IMR-90 (cell line): Measurements from ENCODE around the gene ANXA3. TPM values are rescaled to one million over a fixed set of nuclear protein-coding genes. Genes with fewer than 3 reads are reported as not detected.
A peak's percentile ranks its signal among the peaks of the same experiment; 100 is the strongest.

Experiments
- ATAC-seq: fragments of 200-7000 bp; cut with Tn5 transposase; 2 replicates; pipeline ENCODE4 v1.9.1; 2020; ENCODE audit warnings: low read depth, mild to moderate bottlenecking, moderate library complexity
- BruUV-seq: library from RNA; stranded (reverse); fragments of 400-500 nt; replicated peaks from 2 replicates; lab custom pipeline; 2021; lab: Mats Ljungman, UMichigan
- CTCF ChIA-PET: fragments of 300-600 bp; formaldehyde crosslinking; extraction: SDS; loops from one replicate; lab custom pipeline; 2021; ENCODE audit warnings: antibody characterized with exemption; lab: Yijun Ruan, JAX
- POLR2A ChIA-PET: fragments of 300-600 bp; sonication (Branson Sonifier 250); formaldehyde crosslinking; loops from one replicate; lab custom pipeline; 2022; ENCODE audit warnings: antibody characterized with exemption; ENCODE audit not compliant: unreplicated experiment; lab: Charles Lee
- DNase-seq: peaks from one replicate; pipeline ENCODE4 v3.0.0; 2013
- H2AFZ ChIP-seq: replicated peaks from 2 replicates; pipeline ENCODE3; 2013; ENCODE audit warnings: low read length, mild to moderate bottlenecking; ENCODE audit not compliant: poor library complexity
- H2AK5ac ChIP-seq: 2 replicates; pipeline ENCODE4 v1.6.1; 2013; ENCODE audit warnings: low read depth, low read length, inconsistent platforms
- H2AK9ac ChIP-seq: replicated peaks from 2 replicates; pipeline ENCODE3; 2013; ENCODE audit warnings: mild to moderate bottlenecking, low read depth, low read length, moderate library complexity; ENCODE audit not compliant: poor library complexity
- H2BK120ac ChIP-seq: 2 replicates; pipeline ENCODE4 v1.6.1; 2013; ENCODE audit warnings: low read depth, low read length, inconsistent platforms
- H2BK15ac ChIP-seq: 3 replicates; pipeline ENCODE4 v1.6.1; 2013; ENCODE audit warnings: low read depth, low read length, inconsistent platforms
- H2BK20ac ChIP-seq: 2 replicates; pipeline ENCODE4 v1.6.1; 2013; ENCODE audit warnings: low read depth, mild to moderate bottlenecking, inconsistent platforms, low read length, moderate library complexity
- H2BK5ac ChIP-seq: 2 replicates; pipeline ENCODE4 v1.6.1; 2013; ENCODE audit warnings: mild to moderate bottlenecking, low read depth, low read length, inconsistent platforms; ENCODE audit not compliant: poor library complexity, severe bottlenecking
- H3K14ac ChIP-seq: replicated peaks from 2 replicates; pipeline ENCODE4 v1.6.1; 2013; ENCODE audit warnings: low read depth, low read length, inconsistent platforms
- H3K18ac ChIP-seq: 2 replicates; pipeline ENCODE4 v1.6.1; 2013; ENCODE audit warnings: low read depth, low read length, control low read depth
- H3K23ac ChIP-seq: 2 replicates; pipeline ENCODE4 v1.6.1; 2013; ENCODE audit warnings: low read depth, low read length, inconsistent platforms
- H3K27ac ChIP-seq: 2 replicates; pipeline ENCODE4 v1.5.1; 2013; ENCODE audit warnings: mild to moderate bottlenecking, control low read depth, low read length; ENCODE audit not compliant: insufficient read depth
- H3K27me3 ChIP-seq: 2 replicates; pipeline ENCODE4 v1.6.1; 2013; ENCODE audit warnings: low read length; ENCODE audit not compliant: control insufficient read depth, insufficient read depth
- H3K36me3 ChIP-seq: 2 replicates; pipeline ENCODE4 v1.6.1; 2013; ENCODE audit warnings: low read length, mixed read lengths; ENCODE audit not compliant: control insufficient read depth, insufficient read depth
- H3K4ac ChIP-seq: 2 replicates; pipeline ENCODE4 v1.6.1; 2013; ENCODE audit warnings: low read depth, low read length, inconsistent platforms
- H3K4me1 ChIP-seq: 2 replicates; pipeline ENCODE4 v1.6.1; 2013; ENCODE audit warnings: low read length, mixed read lengths; ENCODE audit not compliant: control insufficient read depth, insufficient read depth
- H3K4me2 ChIP-seq: 2 replicates; pipeline ENCODE4 v1.6.1; 2013; ENCODE audit warnings: low read depth, mild to moderate bottlenecking, control low read depth, low read length, moderate library complexity
- H3K4me3 ChIP-seq: 2 replicates; pipeline ENCODE4 v1.5.1; 2013; ENCODE audit warnings: low read depth, mild to moderate bottlenecking, control low read depth, low read length, moderate library complexity; ENCODE audit not compliant: insufficient read depth
- H3K56ac ChIP-seq: 2 replicates; pipeline ENCODE4 v1.6.1; 2013; ENCODE audit warnings: low read length, inconsistent platforms; ENCODE audit not compliant: insufficient read depth; ENCODE audit errors: extremely low read depth
- H3K79me1 ChIP-seq, 2 experiments: 2 replicates each; pipeline ENCODE4 v1.6.1; 2013; ENCODE audit warnings: low read length in 2 of 2, inconsistent platforms in 1 of 2, low read depth in 1 of 2
- H3K9ac ChIP-seq: 2 replicates; pipeline ENCODE4 v1.6.1; 2013; ENCODE audit warnings: low read depth, low read length, control low read depth
- H3K9me1 ChIP-seq: 2 replicates; pipeline ENCODE4 v1.6.1; 2013; ENCODE audit warnings: low read length, inconsistent platforms; ENCODE audit not compliant: insufficient read depth
- H3K9me3 ChIP-seq: 2 replicates; pipeline ENCODE4 v1.6.1; 2013; ENCODE audit warnings: low read length; ENCODE audit not compliant: control insufficient read depth, insufficient read depth
- H4K20me1 ChIP-seq: 2 replicates; pipeline ENCODE4 v1.6.1; 2013; ENCODE audit warnings: low read length, inconsistent platforms; ENCODE audit not compliant: insufficient read depth
- H4K5ac ChIP-seq: 2 replicates; pipeline ENCODE4 v1.6.1; 2013; ENCODE audit warnings: mild to moderate bottlenecking, low read depth, low read length, control low read depth
- H4K8ac ChIP-seq, 2 experiments: 2 replicates each; pipeline ENCODE4 v1.6.1; 2013; ENCODE audit warnings: low read depth in 2 of 2, low read length in 2 of 2, control low read depth in 1 of 2, inconsistent platforms in 1 of 2
- H4K91ac ChIP-seq: 2 replicates; pipeline ENCODE4 v1.6.1; 2013; ENCODE audit warnings: low read depth, low read length, inconsistent platforms; ENCODE audit not compliant: insufficient read depth
- CHD1 ChIP-seq: IDR thresholded peaks from 2 replicates; pipeline ENCODE4 v1.6.1; 2012; ENCODE audit warnings: low read depth, low read length, improper control_type of control experiment
- NFE2L2 ChIP-seq: fragments of 150-350 bp; IDR thresholded peaks from 2 replicates; pipeline ENCODE4 v1.6.1; 2016; ENCODE audit warnings: low read depth, mild to moderate bottlenecking, low read length
- WGBS, 2 experiments: methylation state at CpG; one replicate each; pipeline versions ENCODE4 v1.1.5 to v1.1.7; 2013; ENCODE audit warnings: missing lambda C conversion rate in 2 of 2; ENCODE audit not compliant: insufficient read length in 1 of 2; ENCODE audit errors: extremely low coverage in 2 of 2; 5-methylcytosine and 5-hydroxymethylcytosine counted together
- dilution Hi-C: fragments of 300-500 bp; cut with HindIII; formaldehyde crosslinking; loops from one replicate; pipeline ENCODE4 v1.14.3; 2018; ENCODE audit warnings: low sequenced_read_pairs; ENCODE audit not compliant: unreplicated experiment
- in situ Hi-C: fragments of 300-500 bp; cut with MboI; formaldehyde crosslinking; loops from 3 replicates; pipeline ENCODE4 v1.14.3; 2019; ENCODE audit warnings: low sequenced_read_pairs, inconsistent platforms, mixed read lengths
- intact Hi-C: fragments of 100-400 bp; cut with micrococcal nuclease; formaldehyde crosslinking; loops from 2 replicates; pipeline ENCODE4 v1.10.0; 2022
- polyA plus RNA-seq, 3 experiments: library from polyadenylated mRNA; depleted of rRNA; stranded (reverse); fragments of >200 nt; gene quantifications; 2 replicates each; pipeline ENCODE4 v1.2.3, GENCODE V29; 2012; ENCODE audit warnings: low replicate concordance in 1 of 3
- total RNA-seq: library from RNA; depleted of rRNA; stranded (reverse); fragments of >200 nt; gene quantifications from 2 replicates; pipeline ENCODE4 v1.2.3, GENCODE V29; 2012
- TF ChIP-seq, protein P1 (sequence below): fragments of 150-350 bp; IDR thresholded peaks from 2 replicates; pipeline ENCODE4 v1.6.1; 2017; ENCODE audit warnings: mild to moderate bottlenecking, antibody characterized with exemption, low read length, low read depth

The ANXA3 gene
- total and polyA plus RNA-seq, 2 of the 4 experiments (the other 2 are of a cell fraction), result 4.2 to 5.0 TPM

DNA sequence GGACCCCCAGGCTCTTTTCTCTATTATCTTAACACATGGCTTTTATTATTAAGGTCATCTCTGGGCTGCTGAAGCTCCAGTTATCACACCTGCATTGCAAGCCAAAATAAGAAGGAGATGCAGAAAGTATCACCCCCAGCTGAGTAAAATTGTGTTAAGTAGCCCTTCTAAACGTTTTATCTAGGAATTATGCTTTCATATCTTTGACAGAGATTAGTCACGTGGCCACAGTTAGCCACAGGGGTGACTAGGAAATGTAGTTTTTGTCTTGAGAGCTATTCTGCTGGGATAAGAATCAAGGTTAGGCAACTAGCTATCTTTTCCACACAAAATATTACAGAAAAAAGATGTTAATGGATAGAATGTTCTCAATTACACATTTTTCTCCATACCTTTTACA is 102.1 kb downstream of the ANXA3 start:
- no CpG with 5 or more reads among the region's 2 CpGs for WGBS, 2 experiments
- H3K4me2 ChIP-seq, result no peak overlapping the region
- H3K4me3 ChIP-seq, result no peak overlapping the region
- ChIA-PET POLR2A (no interaction called here), CTCF (interaction anchor here (0.7 to 1.1 kb wide), 3 partner anchors 8 to 269 kb away, joined by 3 to 6 read pairs (median 3); no protein-coding TSS in a partner anchor)
- H3K79me1 ChIP-seq, result 0 out of 4 replicates have a peak, but pooled peaks cover 0 to 8% of the 10 kb centered on the region in 2 experiments
- no peak overlapping the region for H3K56ac ChIP-seq
- H2AK5ac ChIP-seq, result no peak overlapping the region
- no peak overlapping the region; the same call in 1 of the 2 replicates for H2BK120ac ChIP-seq
- H3K4ac ChIP-seq, result no peak overlapping the region
- DNase-seq (peak; percentile 25), ATAC-seq (no peak)
- H3K36me3 ChIP-seq, result no peaks in the 10 kb centered on the region
- H2AFZ ChIP-seq, result no peak overlapping the region
- no peaks in the 10 kb centered on the region for H4K20me1 ChIP-seq
- H2BK15ac ChIP-seq, result no peak overlapping the region
- H2BK20ac ChIP-seq, result no peak overlapping the region
- no peak overlapping the region for H2AK9ac ChIP-seq
- TF ChIP-seq NFE2L2, result no peak
- no peak for TF ChIP-seq CHD1
- TF ChIP-seq, protein P1, sequence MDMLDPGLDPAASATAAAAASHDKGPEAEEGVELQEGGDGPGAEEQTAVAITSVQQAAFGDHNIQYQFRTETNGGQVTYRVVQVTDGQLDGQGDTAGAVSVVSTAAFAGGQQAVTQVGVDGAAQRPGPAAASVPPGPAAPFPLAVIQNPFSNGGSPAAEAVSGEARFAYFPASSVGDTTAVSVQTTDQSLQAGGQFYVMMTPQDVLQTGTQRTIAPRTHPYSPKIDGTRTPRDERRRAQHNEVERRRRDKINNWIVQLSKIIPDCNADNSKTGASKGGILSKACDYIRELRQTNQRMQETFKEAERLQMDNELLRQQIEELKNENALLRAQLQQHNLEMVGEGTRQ, result peak; percentile 81
- H3K27me3 ChIP-seq, result no peaks in the 10 kb centered on the region
- peaks cover 12% of the 10 kb centered on the region for H3K4me1 ChIP-seq
- H3K9me1 ChIP-seq, result peaks cover 17% of the 10 kb centered on the region
- no peak overlapping the region for H3K14ac ChIP-seq
- H3K27ac ChIP-seq, result no peak overlapping the region
- in situ Hi-C loops, result loop anchor here (10.0 kb wide), 1 partner anchor 121 kb away; the partner anchor contains the start of gene BMP2K
- H4K91ac ChIP-seq, result no peak overlapping the region
- intact Hi-C loops, result no loop called here
- H4K5ac ChIP-seq, result no peak overlapping the region
- H3K9me3 ChIP-seq, result no peaks in the 10 kb centered on the region
- H3K23ac ChIP-seq, result no peak overlapping the region
- BruUV-seq, result no TSS peak
- H3K18ac ChIP-seq, result no peak overlapping the region
- H3K9ac ChIP-seq, result no peak overlapping the region
- dilution Hi-C loops, result no loop called here
- no peak overlapping the region for H4K8ac ChIP-seq
- no peak overlapping the region for H2BK5ac ChIP-seq
